K562 treated with DMSO at 1 percent for 48 hours (cell line): ENCODE data around the gene OGA. TPM values are rescaled to one million over a fixed set of nuclear protein-coding genes. Genes with fewer than 3 reads are reported as not detected.

Experiments
- total RNA-seq: library from RNA; unstranded; fragments of 300-600 nt; gene quantifications from 2 replicates; pipeline ENCODE4 v1.2.3, GENCODE V29; 2022; ENCODE audit warnings: low replicate concordance; ENCODE audit errors: extremely low read depth

The OGA gene
- not detected in 2 replicates for total RNA-seq

GRCh38 chr10:101818119-101818871 is at the start of gene OGA:
TSS of gene OGA (minus strand) at chr10:101818444. CDS start at chr10:101818022, 422 bp downstream.

GRCh38 chr10:101843032-101844021 is 25.1 kb upstream of the OGA start, which contains the start of gene KCNIP2:
TSS of gene KCNIP2 (minus strand) at chr10:101843800. CDS start at chr10:101843568, 232 bp downstream.

GRCh38 chr10:101782811-101783735 is 35.2 kb downstream of the OGA start, which contains the start of gene NPM3:
TSS of gene NPM3 (minus strand) at chr10:101783446. CDS start at chr10:101783390, 56 bp downstream.

GRCh38 chr10:101775273-101776160 is 42.7 kb downstream of the OGA start, which contains the start of gene FGF8:
TSS of gene FGF8 (minus strand) at chr10:101776114. CDS start at chr10:101775900, 214 bp downstream.

Other genes starting within 250 kb of the OGA start
- not detected in 2 replicates for gene POLL, start 230.2 kb downstream of the OGA start, total RNA-seq
- gene DPCD, start 230.1 kb downstream of the OGA start, total RNA-seq: not detected in 2 replicates
- gene FBXW4, start 123.3 kb downstream of the OGA start, total RNA-seq: not detected in 2 replicates
- not detected in 2 replicates for gene FGF8, start 42.3 kb downstream of the OGA start, total RNA-seq
- gene NPM3, start 35.0 kb downstream of the OGA start, total RNA-seq: 631 TPM in 1 of 2 replicates, not detected in the other
- gene KCNIP2, start 25.4 kb upstream of the OGA start, total RNA-seq: not detected in 2 replicates
- gene ARMH3, start 237.7 kb upstream of the OGA start, total RNA-seq: not detected in 2 replicates
- not detected in 2 replicates for gene HPS6, start 246.9 kb upstream of the OGA start, total RNA-seq